ENCODE measurements around the gene CD1C.

GRCh38 chr1:158323866-158324265 lies 34.1 kb downstream of the CD1C start:
- TF ChIP-seq CTCF (IDR thresholded peaks at IDR 0.05), result no peak
- no peak for TF ChIP-seq EP300 (IDR thresholded peaks at IDR 0.05)
